VCaP (cell line): Measurements from ENCODE around the gene KAT6B.
"Not testable (repeated sequence)": the region's sequence is repeated elsewhere in the genome, so short reads cannot be mapped to it uniquely, and the experiment has no call there.

Experiments used
- H3K27ac ChIP-seq: fragments of 450-650 bp; 2 replicates; pipeline ENCODE4 v1.5.1; 2017
- TF ChIP-seq, protein P1 (sequence below): fragments of 450-650 bp; conservative IDR thresholded peaks from 2 replicates; pipeline ENCODE4 v1.5.1; 2017; ENCODE audit warnings: mild to moderate bottlenecking, moderate library complexity

KAT6B gene

DNA sequence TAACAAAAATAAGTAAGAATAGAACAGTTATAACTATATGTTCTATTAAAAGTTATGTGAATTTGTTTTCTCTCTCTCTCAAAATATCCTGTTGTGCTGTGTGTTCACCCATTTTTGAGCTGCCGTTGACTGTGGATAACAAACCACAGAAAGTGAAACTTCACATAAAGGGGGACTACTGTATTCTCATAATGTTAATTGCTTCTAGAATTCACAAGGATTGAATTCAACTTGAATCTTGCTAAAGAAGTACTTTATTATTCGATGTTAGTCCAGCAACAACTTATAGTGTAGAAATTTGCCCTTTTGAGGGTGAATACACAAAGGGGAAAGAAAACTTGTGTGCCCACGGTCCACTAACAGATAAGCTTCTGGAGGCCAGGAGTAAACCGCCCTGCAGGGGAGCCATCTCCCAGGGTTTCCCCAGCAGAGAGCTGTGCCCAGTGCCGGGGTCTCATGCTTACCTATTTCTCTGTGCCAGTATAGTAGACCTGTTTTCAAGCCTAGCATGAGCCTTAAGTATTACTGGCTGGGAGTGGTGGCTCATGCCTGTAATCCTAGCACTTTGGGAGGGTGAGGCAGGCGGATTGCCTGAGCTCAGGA lies 87.1 kb downstream of the KAT6B start:
- no peak overlapping the region for H3K27ac ChIP-seq
- TF ChIP-seq, protein P1, sequence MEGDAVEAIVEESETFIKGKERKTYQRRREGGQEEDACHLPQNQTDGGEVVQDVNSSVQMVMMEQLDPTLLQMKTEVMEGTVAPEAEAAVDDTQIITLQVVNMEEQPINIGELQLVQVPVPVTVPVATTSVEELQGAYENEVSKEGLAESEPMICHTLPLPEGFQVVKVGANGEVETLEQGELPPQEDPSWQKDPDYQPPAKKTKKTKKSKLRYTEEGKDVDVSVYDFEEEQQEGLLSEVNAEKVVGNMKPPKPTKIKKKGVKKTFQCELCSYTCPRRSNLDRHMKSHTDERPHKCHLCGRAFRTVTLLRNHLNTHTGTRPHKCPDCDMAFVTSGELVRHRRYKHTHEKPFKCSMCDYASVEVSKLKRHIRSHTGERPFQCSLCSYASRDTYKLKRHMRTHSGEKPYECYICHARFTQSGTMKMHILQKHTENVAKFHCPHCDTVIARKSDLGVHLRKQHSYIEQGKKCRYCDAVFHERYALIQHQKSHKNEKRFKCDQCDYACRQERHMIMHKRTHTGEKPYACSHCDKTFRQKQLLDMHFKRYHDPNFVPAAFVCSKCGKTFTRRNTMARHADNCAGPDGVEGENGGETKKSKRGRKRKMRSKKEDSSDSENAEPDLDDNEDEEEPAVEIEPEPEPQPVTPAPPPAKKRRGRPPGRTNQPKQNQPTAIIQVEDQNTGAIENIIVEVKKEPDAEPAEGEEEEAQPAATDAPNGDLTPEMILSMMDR: no peak

DNA sequence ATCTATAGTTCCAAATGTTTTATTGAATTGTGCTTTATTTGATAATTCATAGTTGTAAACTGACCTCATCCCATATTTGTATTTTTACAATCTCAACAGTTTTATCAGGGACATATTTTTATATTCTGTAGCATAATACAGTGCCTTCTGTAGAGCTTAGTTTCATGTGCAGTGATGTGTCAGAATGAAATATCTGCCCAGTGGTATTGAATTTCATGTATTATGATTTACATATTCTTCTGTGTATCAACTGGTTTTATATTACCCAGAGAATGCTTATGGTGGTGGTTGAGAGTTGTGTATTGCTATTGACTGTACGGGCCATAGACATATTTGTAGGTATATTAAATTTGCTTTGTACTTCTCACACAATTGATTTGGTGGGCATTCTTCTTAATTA lies 89.9 kb downstream of the KAT6B start:
- no peak overlapping the region for H3K27ac ChIP-seq
- TF ChIP-seq, protein P1: no peak

DNA sequence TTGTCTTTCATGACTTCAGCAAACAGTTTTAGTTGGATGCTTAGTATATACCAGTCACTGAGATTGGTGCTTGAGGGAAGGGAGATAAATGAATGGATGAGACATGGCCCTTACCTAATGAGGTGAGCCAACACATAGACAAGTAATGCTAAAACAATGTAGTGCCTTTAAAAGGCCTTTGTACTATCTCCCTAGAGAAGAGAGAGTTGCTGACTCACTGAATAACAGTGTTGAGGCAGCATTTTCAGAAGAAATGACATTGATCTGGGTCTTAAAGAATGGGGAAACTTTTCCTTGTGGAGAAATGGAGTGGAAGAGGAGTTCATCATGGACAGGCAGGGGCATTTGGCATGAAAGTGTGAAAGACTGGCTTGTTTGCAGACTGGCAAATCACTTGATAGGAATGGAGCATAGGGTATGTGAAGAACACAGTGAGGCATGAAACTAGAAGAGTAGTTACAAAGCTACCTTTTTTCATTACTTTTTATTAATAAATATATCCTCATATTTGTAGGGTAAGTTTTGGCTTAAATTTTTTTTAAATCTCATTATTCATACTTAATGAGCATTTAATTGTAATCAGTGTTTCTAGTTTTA lies 91.2 kb downstream of the KAT6B start:
- H3K27ac ChIP-seq: no peak overlapping the region
- TF ChIP-seq, protein P1: no peak

DNA sequence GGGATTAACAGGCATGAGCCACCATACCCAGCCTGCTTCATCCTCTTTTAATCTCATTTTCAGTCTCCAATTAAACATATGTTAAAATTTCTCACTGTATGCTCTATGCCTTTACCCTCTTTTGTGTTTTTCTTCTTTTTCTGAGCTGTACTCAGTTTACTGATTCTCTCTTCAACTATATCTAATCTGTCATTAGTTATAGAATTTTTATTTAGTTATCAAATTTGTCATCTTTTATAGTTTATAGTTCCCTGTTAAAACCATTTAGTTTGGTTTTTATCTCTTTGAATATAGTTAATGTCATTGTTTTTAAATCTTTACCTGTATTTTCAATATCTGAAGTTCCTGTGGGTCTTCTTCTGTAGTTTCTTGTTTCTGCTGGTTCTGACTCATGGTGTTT lies 93.3 kb downstream of the KAT6B start:
- TF ChIP-seq, protein P1: no peak
- H3K27ac ChIP-seq: no peak overlapping the region

DNA sequence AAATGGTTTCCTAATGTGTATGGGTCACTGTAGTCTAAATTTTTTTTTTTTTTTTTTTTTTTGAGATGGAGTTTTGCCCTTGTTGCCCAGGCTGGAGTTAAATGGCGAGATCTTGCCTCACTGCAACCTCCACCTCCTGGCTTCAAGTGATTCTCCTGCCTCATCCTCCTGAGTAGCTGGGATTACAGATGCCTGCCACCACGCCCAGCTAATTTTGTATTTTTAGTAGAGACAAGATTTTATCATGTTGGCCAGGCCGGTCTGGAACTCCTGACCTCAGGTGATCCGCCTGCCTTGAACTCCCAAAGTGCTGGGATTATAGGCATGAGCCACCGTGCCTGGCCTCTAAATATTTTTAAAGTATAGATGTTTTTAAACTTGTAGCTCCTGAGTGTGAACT lies 94.7 kb downstream of the KAT6B start:
- H3K27ac ChIP-seq: not testable (repeated sequence)

DNA sequence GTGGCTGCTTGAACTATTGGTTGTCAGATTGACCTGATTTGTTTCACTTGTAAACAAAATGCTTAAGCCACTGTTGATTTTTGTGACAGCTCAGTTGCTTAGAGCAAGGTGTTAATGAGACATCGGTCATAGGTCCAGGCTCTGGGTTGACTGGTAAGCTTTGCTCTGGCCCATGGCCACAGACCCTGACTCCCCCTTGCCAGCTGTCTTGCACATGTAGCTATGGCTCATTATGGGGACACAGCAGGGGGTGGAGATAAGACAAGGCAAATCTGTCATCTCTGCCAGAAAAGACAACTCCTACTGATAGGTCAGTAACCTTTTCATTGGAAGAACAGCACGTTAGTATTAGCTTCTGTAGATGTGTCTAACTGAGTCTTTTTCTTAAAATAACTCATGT lies 95.3 kb downstream of the KAT6B start:
- no peak overlapping the region for H3K27ac ChIP-seq
- TF ChIP-seq, protein P1: no peak

DNA sequence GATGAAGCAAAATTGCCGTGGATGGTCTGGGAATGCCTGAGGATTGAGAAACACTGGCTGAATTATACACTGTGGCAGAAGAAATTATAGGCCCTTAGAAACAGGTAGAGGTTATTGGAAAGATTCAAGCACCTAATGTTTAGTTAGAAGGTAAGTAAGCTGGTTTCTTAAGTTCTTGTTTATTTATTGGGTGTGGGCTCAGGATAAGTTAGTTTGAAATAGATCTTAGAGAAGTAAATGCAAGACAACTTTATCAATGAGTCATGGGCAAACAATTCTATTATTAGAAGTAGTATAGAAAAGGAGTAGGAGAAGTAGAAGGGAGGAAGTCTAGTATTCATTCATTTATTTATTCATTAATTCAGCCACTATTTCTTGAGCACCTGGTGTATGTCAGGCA lies 96.5 kb downstream of the KAT6B start:
- H3K27ac ChIP-seq: no peak overlapping the region
- TF ChIP-seq, protein P1: no peak

DNA sequence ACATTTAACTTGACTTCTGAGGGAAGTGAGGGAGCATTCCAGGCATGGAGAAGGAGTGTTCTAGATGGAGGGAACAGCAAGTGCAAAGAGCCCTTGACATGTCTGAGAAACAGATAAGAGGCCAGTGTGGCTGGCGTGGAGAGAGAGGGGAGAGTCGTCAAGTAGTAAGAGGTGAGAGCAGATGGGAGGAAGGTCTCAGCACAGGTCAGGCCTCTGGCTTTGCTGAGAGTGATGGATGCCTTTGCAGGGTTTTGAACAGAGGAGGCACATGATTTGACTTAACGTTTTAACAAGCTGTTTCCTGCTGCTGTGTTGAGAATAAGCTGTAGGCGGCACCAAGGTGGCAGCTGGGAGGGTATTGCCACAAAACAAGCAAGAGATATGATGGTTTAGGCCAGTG lies 97.2 kb downstream of the KAT6B start:
- H3K27ac ChIP-seq: no peak overlapping the region
- TF ChIP-seq, protein P1: no peak
